HepG2 (cell line): ENCODE measurements around the gene C2orf74. TPM values are rescaled to one million over a fixed set of nuclear protein-coding genes. Genes with fewer than 3 reads are reported as not detected.

Source experiments
- ATAC-seq: fragments of 200-7000 bp; cut with Tn5 transposase; 3 replicates; pipeline ENCODE4 v1.9.1; 2020; ENCODE audit warnings: mild to moderate bottlenecking, moderate library complexity
- BruUV-seq: library from RNA; stranded (reverse); fragments of 400-500 nt; replicated peaks from 2 replicates; lab custom pipeline; 2021; lab: Mats Ljungman, UMichigan
- CTCF ChIA-PET: fragments of 300-600 bp; formaldehyde crosslinking; extraction: SDS; loops from one replicate; lab custom pipeline; 2021; ENCODE audit warnings: low total read pairs, inconsistent platforms, low intra/inter-chr PET ratio; lab: Yijun Ruan, JAX
- POLR2A ChIA-PET: fragments of 350-600 bp; sonication (Branson Sonifier 250); formaldehyde crosslinking; loops from one replicate; lab custom pipeline; 2020; ENCODE audit warnings: antibody characterized with exemption, inconsistent platforms; lab: Yijun Ruan, JAX
- DNase-seq: peaks from one replicate; pipeline ENCODE4 v3.0.0-alpha.2; 2015; ENCODE audit warnings: low spot score
- FAIRE-seq: peaks from 3 replicates; lab custom pipeline; 2011; peaks lifted over from hg19 to GRCh38; lab: Jason Lieb, UNC
- H2AFZ ChIP-seq: one replicate; pipeline ENCODE4 v1.6.1; 2011; ENCODE audit warnings: low read length, inconsistent platforms
- H3K27ac ChIP-seq: fragments of 300-600 bp; 3 replicates; pipeline ENCODE4 v1.8.0; 2011; ENCODE audit warnings: mixed run types, mild to moderate bottlenecking, mixed read lengths, low read length, inconsistent platforms; ENCODE audit not compliant: insufficient read depth; ENCODE audit errors: extremely low read length
- H3K27me3 ChIP-seq, 2 experiments: fragments of 200-600 bp in 1 of 2; 2 replicates in 1 of 2; 3 replicates in 1 of 2; pipeline versions ENCODE4 v1.6.0 to v1.8.0; 2011; ENCODE audit warnings: low read length in 2 of 2, mild to moderate bottlenecking in 2 of 2, moderate library complexity in 2 of 2, inconsistent platforms in 1 of 2; ENCODE audit not compliant: insufficient read depth in 2 of 2, control insufficient read depth in 1 of 2
- H3K36me3 ChIP-seq, 2 experiments: fragments of 200-600 bp in 1 of 2; replicated peaks in 1 of 2; 2 replicates in 1 of 2; 3 replicates in 1 of 2; pipeline versions ENCODE4 v1.5.1 to v1.8.0; 2011; ENCODE audit warnings: low read length in 2 of 2, inconsistent platforms in 1 of 2; ENCODE audit not compliant: insufficient read depth in 2 of 2, control insufficient read depth in 1 of 2
- H3K4me1 ChIP-seq: 2 replicates; pipeline ENCODE4 v1.5.1; 2012; ENCODE audit warnings: low read length, inconsistent platforms; ENCODE audit not compliant: insufficient read depth
- H3K4me2 ChIP-seq: 2 replicates; pipeline ENCODE4 v1.6.0; 2011; ENCODE audit warnings: low read depth, low read length, inconsistent platforms
- H3K4me3 ChIP-seq, 3 experiments: fragments of 200-600 bp in 1 of 3; sonication (generic), shearing (Covaris generic) in 1 of 3; replicated peaks in 1 of 3; 2 replicates each; pipeline ENCODE4 v1.5.1; 2011 to 2016; ENCODE audit warnings: low read length in 3 of 3, inconsistent platforms in 2 of 3, low read depth in 2 of 3, mild to moderate bottlenecking in 2 of 3, control low read depth in 1 of 3, mixed read lengths in 1 of 3; ENCODE audit not compliant: insufficient read depth in 1 of 3
- H3K79me2 ChIP-seq: one replicate; pipeline ENCODE4 v1.6.1; 2011; ENCODE audit warnings: low read length, inconsistent platforms; ENCODE audit not compliant: insufficient read depth
- H3K9ac ChIP-seq: 2 replicates; pipeline ENCODE4 v1.6.0; 2011; ENCODE audit warnings: mild to moderate bottlenecking, low read depth, low read length, inconsistent platforms; ENCODE audit not compliant: insufficient read depth
- H3K9me3 ChIP-seq: 2 replicates; pipeline ENCODE4 v1.5.1; 2012; ENCODE audit warnings: mild to moderate bottlenecking, low read length
- H4K20me1 ChIP-seq: 2 replicates; pipeline ENCODE4 v1.6.0; 2011; ENCODE audit warnings: inconsistent platforms, mild to moderate bottlenecking, low read length, moderate library complexity; ENCODE audit not compliant: insufficient read depth
- ATF4 ChIP-seq, 2 experiments: fragments of 450-650 bp in 1 of 2; sonication (generic) in 1 of 2; formaldehyde crosslinking; IDR thresholded peaks; 2 replicates each; pipeline versions ENCODE4 v1.5.0 to v1.8.0; 2020 to 2022; ENCODE audit warnings: mild to moderate bottlenecking in 1 of 2, missing genetic modification reagents in 1 of 2
- CEBPB ChIP-seq: IDR thresholded peaks from 2 replicates; pipeline ENCODE4 v1.6.1; 2011; ENCODE audit warnings: low read depth, low read length, improper control_type of control experiment, borderline replicate concordance
- PRDM10 ChIP-seq: sonication (generic); formaldehyde crosslinking; IDR thresholded peaks from 2 replicates; pipeline ENCODE4 v1.4.0; 2020; ENCODE audit warnings: low read depth, missing genetic modification reagents
- ZNF33A ChIP-seq: sonication (generic); formaldehyde crosslinking; IDR thresholded peaks from 2 replicates; pipeline ENCODE4 v1.5.1; 2020; ENCODE audit warnings: missing genetic modification reagents, mild to moderate bottlenecking, moderate library complexity, borderline replicate concordance
- WGBS: methylation state at CpG from one replicate; pipeline ENCODE4 v1.1.6; 2017; ENCODE audit warnings: low lambda C conversion rate; 5-methylcytosine and 5-hydroxymethylcytosine counted together
- in situ Hi-C: cut with HindIII; loops from 2 replicates; pipeline ENCODE4 v1.10.0; 2017; ENCODE audit warnings: low pct_unique_long_range_greater_than_20kb; ENCODE audit not compliant: extremely low pct_ligation_motif_present
- intact Hi-C: fragments of 100-400 bp; cut with micrococcal nuclease; formaldehyde crosslinking; loops from one replicate; pipeline ENCODE4 v1.10.0; 2022; ENCODE audit not compliant: unreplicated experiment
- polyA plus RNA-seq, 8 experiments: library from polyadenylated mRNA; depleted of rRNA in 3 of 8; stranded (reverse) in 7 of 8; unstranded in 1 of 8; fragments of >200 nt; fragmentation: Illumina TruSeq in 4 of 8; extraction: Trizol in 4 of 8; gene quantifications; 2 replicates each; pipeline versions ENCODE4 v1.2.1 to v1.2.3, GENCODE V29; 2011 to 2016; ENCODE audit warnings: low read depth in 4 of 8, missing spikeins in 1 of 8, mixed read lengths in 1 of 8; ENCODE audit not compliant: insufficient read depth in 1 of 8
- total RNA-seq, 5 experiments: library from RNA; depleted of rRNA; stranded (reverse); fragments of >200 nt; fragmentation: Illumina TruSeq; extraction: Trizol; gene quantifications; 2 replicates each; pipeline ENCODE4 v1.2.3, GENCODE V29; 2016; ENCODE audit warnings: low read depth in 1 of 5
- TF ChIP-seq, protein P1 (sequence below): sonication (generic); formaldehyde crosslinking; IDR thresholded peaks from 2 replicates; pipeline ENCODE4 v1.4.0; 2020; ENCODE audit warnings: missing genetic modification reagents, borderline replicate concordance
- TF ChIP-seq, protein P2 (sequence below): IDR thresholded peaks from 2 replicates; pipeline ENCODE4 v1.6.1; 2012; ENCODE audit warnings: low read depth, low read length, improper control_type of control experiment

The C2orf74 gene
- total and polyA plus RNA-seq, 2 of the 13 experiments (the other 11 are each of a cell fraction or from before 2014, with no cell fraction given): 10.6 to 13.8 TPM

DNA sequence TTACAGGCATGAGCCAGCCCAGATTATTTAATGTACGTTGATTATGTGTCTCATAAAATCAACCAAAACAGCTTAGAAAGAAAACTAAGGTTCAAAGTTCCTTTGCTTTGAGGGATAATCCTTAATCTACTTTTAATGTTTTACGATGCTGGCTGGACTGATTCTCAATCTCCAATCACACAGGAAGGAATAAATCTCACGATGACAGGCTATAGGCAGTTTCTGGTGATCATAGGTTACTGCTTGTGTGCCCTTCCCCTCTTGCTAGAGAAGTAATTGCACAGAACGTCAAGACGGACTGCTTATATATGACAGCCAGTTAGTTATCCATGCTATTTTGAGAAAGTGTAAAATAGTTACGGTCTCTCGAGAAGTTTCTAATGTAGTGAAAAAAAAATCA, 43.1 kb downstream of the C2orf74 start (continued):
- TF ChIP-seq, protein P1, sequence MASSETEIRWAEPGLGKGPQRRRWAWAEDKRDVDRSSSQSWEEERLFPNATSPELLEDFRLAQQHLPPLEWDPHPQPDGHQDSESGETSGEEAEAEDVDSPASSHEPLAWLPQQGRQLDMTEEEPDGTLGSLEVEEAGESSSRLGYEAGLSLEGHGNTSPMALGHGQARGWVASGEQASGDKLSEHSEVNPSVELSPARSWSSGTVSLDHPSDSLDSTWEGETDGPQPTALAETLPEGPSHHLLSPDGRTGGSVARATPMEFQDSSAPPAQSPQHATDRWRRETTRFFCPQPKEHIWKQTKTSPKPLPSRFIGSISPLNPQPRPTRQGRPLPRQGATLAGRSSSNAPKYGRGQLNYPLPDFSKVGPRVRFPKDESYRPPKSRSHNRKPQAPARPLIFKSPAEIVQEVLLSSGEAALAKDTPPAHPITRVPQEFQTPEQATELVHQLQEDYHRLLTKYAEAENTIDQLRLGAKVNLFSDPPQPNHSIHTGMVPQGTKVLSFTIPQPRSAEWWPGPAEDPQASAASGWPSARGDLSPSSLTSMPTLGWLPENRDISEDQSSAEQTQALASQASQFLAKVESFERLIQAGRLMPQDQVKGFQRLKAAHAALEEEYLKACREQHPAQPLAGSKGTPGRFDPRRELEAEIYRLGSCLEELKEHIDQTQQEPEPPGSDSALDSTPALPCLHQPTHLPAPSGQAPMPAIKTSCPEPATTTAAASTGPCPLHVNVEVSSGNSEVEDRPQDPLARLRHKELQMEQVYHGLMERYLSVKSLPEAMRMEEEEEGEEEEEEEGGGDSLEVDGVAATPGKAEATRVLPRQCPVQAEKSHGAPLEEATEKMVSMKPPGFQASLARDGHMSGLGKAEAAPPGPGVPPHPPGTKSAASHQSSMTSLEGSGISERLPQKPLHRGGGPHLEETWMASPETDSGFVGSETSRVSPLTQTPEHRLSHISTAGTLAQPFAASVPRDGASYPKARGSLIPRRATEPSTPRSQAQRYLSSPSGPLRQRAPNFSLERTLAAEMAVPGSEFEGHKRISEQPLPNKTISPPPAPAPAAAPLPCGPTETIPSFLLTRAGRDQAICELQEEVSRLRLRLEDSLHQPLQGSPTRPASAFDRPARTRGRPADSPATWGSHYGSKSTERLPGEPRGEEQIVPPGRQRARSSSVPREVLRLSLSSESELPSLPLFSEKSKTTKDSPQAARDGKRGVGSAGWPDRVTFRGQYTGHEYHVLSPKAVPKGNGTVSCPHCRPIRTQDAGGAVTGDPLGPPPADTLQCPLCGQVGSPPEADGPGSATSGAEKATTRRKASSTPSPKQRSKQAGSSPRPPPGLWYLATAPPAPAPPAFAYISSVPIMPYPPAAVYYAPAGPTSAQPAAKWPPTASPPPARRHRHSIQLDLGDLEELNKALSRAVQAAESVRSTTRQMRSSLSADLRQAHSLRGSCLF: no peak
- TF ChIP-seq, protein P2, sequence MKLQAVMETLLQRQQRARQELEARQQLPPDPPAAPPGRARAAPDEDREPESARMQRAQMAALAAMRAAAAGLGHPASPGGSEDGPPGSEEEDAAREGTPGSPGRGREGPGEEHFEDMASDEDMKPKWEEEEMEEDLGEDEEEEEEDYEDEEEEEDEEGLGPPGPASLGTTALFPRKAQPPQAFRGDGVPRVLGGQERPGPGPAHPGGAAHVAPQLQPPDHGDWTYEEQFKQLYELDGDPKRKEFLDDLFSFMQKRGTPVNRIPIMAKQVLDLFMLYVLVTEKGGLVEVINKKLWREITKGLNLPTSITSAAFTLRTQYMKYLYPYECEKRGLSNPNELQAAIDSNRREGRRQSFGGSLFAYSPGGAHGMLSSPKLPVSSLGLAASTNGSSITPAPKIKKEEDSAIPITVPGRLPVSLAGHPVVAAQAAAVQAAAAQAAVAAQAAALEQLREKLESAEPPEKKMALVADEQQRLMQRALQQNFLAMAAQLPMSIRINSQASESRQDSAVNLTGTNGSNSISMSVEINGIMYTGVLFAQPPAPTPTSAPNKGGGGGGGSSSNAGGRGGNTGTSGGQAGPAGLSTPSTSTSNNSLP: no peak

DNA sequence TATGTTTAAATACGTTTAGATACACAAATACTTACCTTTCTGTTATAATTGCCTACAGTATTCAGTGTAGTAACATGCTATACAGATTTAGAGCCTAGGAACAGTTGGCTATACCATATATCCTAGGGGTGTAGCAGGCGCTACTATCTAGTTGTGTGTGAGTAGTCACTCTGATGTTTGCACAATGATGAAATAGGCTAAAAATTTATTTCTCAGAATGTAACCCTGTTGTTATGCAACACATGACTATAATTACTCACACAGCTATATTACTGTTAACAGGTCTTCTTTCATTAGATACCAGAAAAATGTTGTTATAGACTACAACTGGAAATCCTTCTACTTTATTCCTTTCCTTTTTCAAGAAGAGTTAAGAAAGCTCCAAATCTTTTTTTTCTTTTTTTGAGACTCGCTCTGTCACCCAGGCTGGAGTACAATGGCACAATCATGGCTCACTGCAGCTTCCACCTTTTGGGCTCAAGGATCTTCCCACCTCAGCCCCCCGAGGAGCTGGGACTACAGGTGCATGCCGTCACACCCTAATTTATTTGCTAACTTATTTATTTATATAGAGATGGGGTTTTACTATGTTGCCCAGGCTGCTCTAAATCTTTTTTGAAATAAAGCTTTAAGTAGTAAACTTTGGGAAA, 48.5 kb downstream of the C2orf74 start:
- no TSS peak for BruUV-seq

More for the DNA sequence above, 48.5 kb downstream of the C2orf74 start:
- Histone ChIP-seq H3K27ac (no peak overlapping the region), H3K36me3 (peaks cover 31 to 76% of the 10 kb centered on the region in 2 experiments), H3K9me3 (no peaks in the 10 kb centered on the region), H4K20me1 (no peaks in the 10 kb centered on the region), H3K27me3 (no peaks in the 10 kb centered on the region), H3K4me1 (no peaks in the 10 kb centered on the region), H3K4me2 (no peak overlapping the region), H2AFZ (no peak overlapping the region), H3K9ac (no peak overlapping the region), H3K4me3 (no peak overlapping the region), H3K79me2 (no peaks in the 10 kb centered on the region)
- ATAC-seq (peak; percentile 54; the same call in 2 of the 3 replicates), DNase-seq (peak; percentile 34), FAIRE-seq (no peak)
- 95% methylated on average over 5 of the region's 5 CpGs for WGBS
- in situ Hi-C loops: no loop called here
- no peak for TF ChIP-seq ZNF33A (CRISPR knock-in tag)
- peak; percentile 77; the same call in 1 of the 2 replicates for TF ChIP-seq CEBPB
- TF ChIP-seq ATF4 (CRISPR knock-in tag; IDR thresholded peaks at IDR 0.05): peak in 1 of 2 experiments; percentile 45; a peak in 1 of 4 replicates
- peak; percentile 64; the same call in 1 of the 2 replicates for TF ChIP-seq PRDM10 (CRISPR knock-in tag)
- intact Hi-C loops: no loop called here
- POLR2A ChIA-PET: interaction anchor here (1.5 kb wide), 1 partner anchor 33 kb away, joined by 7 read pairs; no protein-coding TSS in a partner anchor
- CTCF ChIA-PET: no interaction called here
